Neuronal stem cell (in vitro differentiated cells): ENCODE data around the gene TRIM9.

Experiments used
- DNase-seq: peaks from one replicate; pipeline ENCODE4 v3.0.0-alpha.2; 2013; ENCODE audit warnings: low spot score
- H2AFZ ChIP-seq: one replicate; pipeline ENCODE4 v1.6.1; 2013; ENCODE audit warnings: mild to moderate bottlenecking, low read length, inconsistent platforms
- H2AK5ac ChIP-seq: 2 replicates; pipeline ENCODE4 v1.6.1; 2013; ENCODE audit warnings: low read depth, mild to moderate bottlenecking, inconsistent platforms, low read length, moderate library complexity, mixed read lengths
- H2BK120ac ChIP-seq: 2 replicates; pipeline ENCODE4 v1.6.1; 2013; ENCODE audit warnings: low read depth, mild to moderate bottlenecking, inconsistent platforms, low read length, moderate library complexity, mixed read lengths
- H2BK12ac ChIP-seq: one replicate; pipeline ENCODE4 v1.6.1; 2013; ENCODE audit warnings: low read length, inconsistent platforms
- H2BK15ac ChIP-seq: 2 replicates; pipeline ENCODE4 v1.6.1; 2013; ENCODE audit warnings: mild to moderate bottlenecking, low read length, inconsistent platforms, mixed read lengths
- H2BK5ac ChIP-seq: one replicate; pipeline ENCODE4 v1.6.1; 2013; ENCODE audit warnings: inconsistent platforms, mild to moderate bottlenecking, low read length, moderate library complexity
- H3K14ac ChIP-seq: one replicate; pipeline ENCODE4 v1.6.1; 2013; ENCODE audit warnings: low read length, inconsistent platforms
- H3K18ac ChIP-seq: 2 replicates; pipeline ENCODE4 v1.6.1; 2013; ENCODE audit warnings: low read length, inconsistent platforms
- H3K23ac ChIP-seq: 2 replicates; pipeline ENCODE4 v1.6.1; 2013; ENCODE audit warnings: low read depth, mild to moderate bottlenecking, mixed read lengths, low read length, inconsistent platforms; ENCODE audit not compliant: poor library complexity
- H3K27ac ChIP-seq: replicated peaks from 3 replicates; pipeline ENCODE4 v1.5.1; 2013; ENCODE audit warnings: low read length, inconsistent platforms
- H3K27me3 ChIP-seq, 3 experiments: 2 replicates each; pipeline ENCODE4 v1.6.1; 2013; ENCODE audit warnings: low read length in 3 of 3, mild to moderate bottlenecking in 2 of 3, inconsistent platforms in 1 of 3, low read depth in 1 of 3, mixed read lengths in 1 of 3, moderate library complexity in 1 of 3; ENCODE audit not compliant: control insufficient read depth in 3 of 3, insufficient read depth in 3 of 3
- H3K36me3 ChIP-seq, 2 donors: replicated peaks in 1 of 2; 2 replicates each; pipeline ENCODE4 v1.6.1; 2013; ENCODE audit warnings: low read length in 2 of 2; ENCODE audit not compliant: control insufficient read depth in 2 of 2, insufficient read depth in 2 of 2
- H3K4ac ChIP-seq: 2 replicates; pipeline ENCODE4 v1.6.1; 2013; ENCODE audit warnings: inconsistent platforms, mild to moderate bottlenecking, low read length, moderate library complexity
- H3K4me1 ChIP-seq, 2 donors: 1 replicate in 1 of 2; 2 replicates in 1 of 2; pipeline ENCODE4 v1.6.1; 2013; ENCODE audit warnings: low read length in 2 of 2, low read depth in 1 of 2; ENCODE audit not compliant: control insufficient read depth in 2 of 2, insufficient read depth in 1 of 2
- H3K4me2 ChIP-seq: one replicate; pipeline ENCODE4 v1.6.1; 2013; ENCODE audit warnings: mild to moderate bottlenecking, low read length, inconsistent platforms; ENCODE audit not compliant: insufficient read depth, poor library complexity, severe bottlenecking
- H3K4me3 ChIP-seq, 2 donors: 2 replicates each; pipeline ENCODE4 v1.5.1; 2013; ENCODE audit warnings: low read length in 2 of 2, mild to moderate bottlenecking in 2 of 2, inconsistent platforms in 1 of 2, moderate library complexity in 1 of 2
- H3K79me1 ChIP-seq: one replicate; pipeline ENCODE4 v1.6.1; 2013; ENCODE audit warnings: low read depth, mild to moderate bottlenecking, inconsistent platforms, low read length, moderate library complexity
- H3K9ac ChIP-seq: one replicate; pipeline ENCODE4 v1.6.1; 2013; ENCODE audit warnings: mild to moderate bottlenecking, low read depth, low read length, inconsistent platforms; ENCODE audit not compliant: poor library complexity
- H3K9me3 ChIP-seq, 2 donors: replicated peaks in 1 of 2; 2 replicates each; pipeline versions ENCODE3 to v1.6.1; 2013; ENCODE audit warnings: low read length in 2 of 2, mild to moderate bottlenecking in 2 of 2, inconsistent platforms in 1 of 2, low read depth in 1 of 2, mixed read lengths in 1 of 2, moderate library complexity in 1 of 2; ENCODE audit not compliant: control insufficient read depth in 2 of 2, insufficient read depth in 1 of 2
- H4K8ac ChIP-seq: one replicate; pipeline ENCODE4 v1.6.1; 2013; ENCODE audit warnings: low read depth, mild to moderate bottlenecking, inconsistent platforms, low read length, moderate library complexity
- H4K91ac ChIP-seq: one replicate; pipeline ENCODE4 v1.6.1; 2013; ENCODE audit warnings: low read length, low read depth, mild to moderate bottlenecking, inconsistent platforms; ENCODE audit not compliant: poor library complexity
- WGBS, 2 donors: extraction: QIAGEN DNeasy Blood & Tissue Kit; methylation state at CpG; one replicate each; pipeline ENCODE4 v1.1.7; 2013; ENCODE audit warnings: missing lambda C conversion rate in 2 of 2, mixed read lengths in 1 of 2; ENCODE audit not compliant: insufficient read length in 2 of 2, insufficient replicate concordance in 1 of 2; ENCODE audit errors: extremely low coverage in 2 of 2; 5-methylcytosine and 5-hydroxymethylcytosine counted together

The TRIM9 gene

GRCh38 chr14:50937325-50937724 lies 157.6 kb downstream of the TRIM9 start:
- Histone ChIP-seq H3K4ac (no peak overlapping the region), H3K27me3 (no peaks in the 10 kb centered on the region), H3K9me3 (no peaks in the 10 kb centered on the region), H2BK12ac (no peak overlapping the region), H3K79me1 (no peaks in the 10 kb centered on the region), H3K23ac (no peak overlapping the region), H3K4me1 (no peaks in the 10 kb centered on the region), H2BK5ac (no peak overlapping the region), H4K8ac (no peak overlapping the region), H3K36me3 (peaks cover 0 to 5% of the 10 kb centered on the region in 2 donors), H3K9ac (no peak overlapping the region), H3K14ac (no peak overlapping the region), H2AFZ (no peak overlapping the region), H3K27ac (no peak overlapping the region), H3K4me2 (no peak overlapping the region), H2BK15ac (no peak overlapping the region), H3K4me3 (no peak overlapping the region), H4K91ac (no peak overlapping the region), H2BK120ac (no peak overlapping the region), H3K18ac (no peak overlapping the region), H2AK5ac (no peak overlapping the region)
- DNase-seq: no peak
- no CpG with 5 or more reads among the region's 2 CpGs for WGBS, 2 donors

GRCh38 chr14:50936882-50937281 lies 158.0 kb downstream of the TRIM9 start:
- H2BK15ac ChIP-seq: no peak overlapping the region
- H2BK5ac ChIP-seq: no peak overlapping the region
- no peaks in the 10 kb centered on the region for H3K4me1 ChIP-seq
- H3K9ac ChIP-seq: no peak overlapping the region
- H3K18ac ChIP-seq: no peak overlapping the region
- DNase-seq: no peak
- H3K36me3 ChIP-seq: peaks cover 0 to 5% of the 10 kb centered on the region in 2 donors
- no peaks in the 10 kb centered on the region for H3K27me3 ChIP-seq
- H3K27ac ChIP-seq: no peak overlapping the region
- no peak overlapping the region for H3K4me2 ChIP-seq
- no peak overlapping the region for H3K23ac ChIP-seq
- H2AFZ ChIP-seq: no peak overlapping the region
- H2BK12ac ChIP-seq: no peak overlapping the region
- no peaks in the 10 kb centered on the region for H3K9me3 ChIP-seq
- no CpG with 5 or more reads among the region's 2 CpGs for WGBS, 2 donors
- no peaks in the 10 kb centered on the region for H3K79me1 ChIP-seq
- no peak overlapping the region for H2BK120ac ChIP-seq
- H3K4me3 ChIP-seq: no peak overlapping the region
- no peak overlapping the region for H4K91ac ChIP-seq
- no peak overlapping the region for H4K8ac ChIP-seq
- no peak overlapping the region for H3K14ac ChIP-seq
- no peak overlapping the region for H2AK5ac ChIP-seq
- no peak overlapping the region for H3K4ac ChIP-seq

- Histone ChIP-seq H2BK15ac (no peak overlapping the region), H3K9ac (no peak overlapping the region), H3K18ac (no peak overlapping the region), H3K4ac (no peak overlapping the region), H4K8ac (no peak overlapping the region), H3K4me3 (no peak overlapping the region), H2AK5ac (no peak overlapping the region), H2BK120ac (no peak overlapping the region), H2BK5ac (no peak overlapping the region), H3K27me3 (no peaks in the 10 kb centered on the region), H3K14ac (no peak overlapping the region), H2AFZ (no peak overlapping the region), H3K4me2 (no peak overlapping the region), H4K91ac (no peak overlapping the region), H3K27ac (no peak overlapping the region), H2BK12ac (no peak overlapping the region), H3K79me1 (no peaks in the 10 kb centered on the region), H3K9me3 (no peaks in the 10 kb centered on the region), H3K23ac (no peak overlapping the region), H3K4me1 (no peaks in the 10 kb centered on the region), H3K36me3 (peaks cover 0 to 8% of the 10 kb centered on the region in 2 donors)
- WGBS, 2 donors: no CpG with 5 or more reads among the region's 2 CpGs
- no peak for DNase-seq
Observed at GRCh38 chr14:50936016-50936340, 158.9 kb downstream of the TRIM9 start.

- Histone ChIP-seq H3K4me1 (no peaks in the 10 kb centered on the region), H3K27me3 (no peaks in the 10 kb centered on the region), H2AK5ac (no peak overlapping the region), H3K4me2 (no peak overlapping the region), H2BK15ac (no peak overlapping the region), H2BK12ac (no peak overlapping the region), H3K23ac (no peak overlapping the region), H2BK120ac (no peak overlapping the region), H3K14ac (no peak overlapping the region), H3K9ac (no peak overlapping the region), H3K79me1 (no peaks in the 10 kb centered on the region), H2AFZ (no peak overlapping the region), H2BK5ac (no peak overlapping the region), H4K91ac (no peak overlapping the region), H3K4ac (no peak overlapping the region), H3K27ac (no peak overlapping the region), H3K4me3 (no peak overlapping the region), H4K8ac (no peak overlapping the region), H3K9me3 (no peaks in the 10 kb centered on the region), H3K18ac (no peak overlapping the region), H3K36me3 (peaks cover 0 to 10% of the 10 kb centered on the region in 2 donors)
- WGBS, 2 donors: no CpG with 5 or more reads among the region's 5 CpGs
- no peak for DNase-seq
Observed at GRCh38 chr14:50935126-50936015, 159.5 kb downstream of the TRIM9 start.
